Ureter (tissue), 1 donor: ENCODE data around the gene CDH18. TPM values are rescaled to one million over a fixed set of nuclear protein-coding genes. Genes with fewer than 3 reads are reported as not detected.

ENCODE experiments used
- DNase-seq: peaks from one replicate; pipeline ENCODE4 v3.0.0-alpha.2; 2020; ENCODE audit warnings: low spot score
- total RNA-seq: library from RNA; stranded (reverse); gene quantifications from one replicate; pipeline ENCODE4 v1.2.4, GENCODE V29; 2023
- donor health status: DM: yes; HTN: yes; CAD: no.

Gene CDH18
- total RNA-seq, 1 donor from 2014 or later: not detected

DNA sequence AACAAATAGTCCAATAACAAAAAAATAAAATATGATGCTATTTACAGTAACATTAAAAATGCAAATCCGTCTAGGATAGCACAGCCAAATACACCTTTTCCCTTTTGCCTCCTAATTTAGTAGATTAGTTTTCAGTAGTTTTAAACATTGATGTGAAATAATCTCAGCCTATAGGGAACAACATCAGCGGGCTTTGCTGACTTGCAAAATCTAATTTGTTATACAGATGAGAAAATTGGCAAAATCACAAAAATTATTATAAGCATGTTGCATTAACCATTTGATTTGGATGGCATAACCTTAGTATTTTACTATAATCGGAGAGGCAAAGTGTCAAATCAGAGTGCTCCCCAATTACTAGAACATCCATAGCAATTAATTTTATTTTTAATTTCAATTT is 563.5 kb downstream of the CDH18 start:
- DNase-seq: no peak
